ENCODE results near the gene POLR2B.
"Not testable (repeated sequence)": the region's sequence is repeated elsewhere in the genome, so short reads cannot be mapped to it uniquely, and the experiment has no call there.

Gene POLR2B

GRCh38 chr4:56978750-56979303, at the start of gene POLR2B:
TSS of gene POLR2B (plus strand) at chr4:56978896. CDS start at chr4:56978986, 90 bp downstream.
- no peaks in the 10 kb centered on the region for H3K27me3 Mint-ChIP-seq (ENCODE audit: low read depth)
- peaks cover 48% of the 10 kb centered on the region for H3K4me1 Mint-ChIP-seq (ENCODE audit: low read depth)
- H3K27ac Mint-ChIP-seq, result peak within 1 kb of the TSS; percentile 100
- peak within 1 kb of the TSS; percentile 100 for H3K4me3 Mint-ChIP-seq
- H3K36me3 Mint-ChIP-seq (ENCODE audit: low read depth), result peaks cover 31% of the 10 kb centered on the region
- H3K9me3 Mint-ChIP-seq, result peaks cover 3% of the 10 kb centered on the region

GRCh38 chr4:56930638-56931037, 48.1 kb upstream of the POLR2B start:
- H3K36me3 Mint-ChIP-seq (ENCODE audit: low read depth), result peaks cover 37% of the 10 kb centered on the region
- no peaks in the 10 kb centered on the region for H3K27me3 Mint-ChIP-seq (ENCODE audit: low read depth)
- peaks cover 18% of the 10 kb centered on the region for H3K4me1 Mint-ChIP-seq (ENCODE audit: low read depth)
- no peak overlapping the region for H3K27ac Mint-ChIP-seq
- H3K4me3 Mint-ChIP-seq, result no peak overlapping the region
- no peaks in the 10 kb centered on the region for H3K9me3 Mint-ChIP-seq

- H3K27ac Mint-ChIP-seq, result peak overlapping the region; percentile 6
- peaks cover 18% of the 10 kb centered on the region for H3K4me1 Mint-ChIP-seq (ENCODE audit: low read depth)
- H3K4me3 Mint-ChIP-seq, result no peak overlapping the region
- no peaks in the 10 kb centered on the region for H3K9me3 Mint-ChIP-seq
- H3K27me3 Mint-ChIP-seq (ENCODE audit: low read depth), result no peaks in the 10 kb centered on the region
- H3K36me3 Mint-ChIP-seq (ENCODE audit: low read depth), result peaks cover 38% of the 10 kb centered on the region
These were observed 46.8 kb upstream of the POLR2B start for GRCh38 chr4:56931924-56932323.

GRCh38 chr4:56937262-56937661, 41.4 kb upstream of the POLR2B start:
- H3K4me3 Mint-ChIP-seq, result no peak overlapping the region
- peaks cover 23% of the 10 kb centered on the region for H3K36me3 Mint-ChIP-seq (ENCODE audit: low read depth)
- H3K4me1 Mint-ChIP-seq (ENCODE audit: low read depth), result peaks cover 7% of the 10 kb centered on the region
- H3K27me3 Mint-ChIP-seq (ENCODE audit: low read depth), result no peaks in the 10 kb centered on the region
- H3K27ac Mint-ChIP-seq, result no peak overlapping the region
- H3K9me3 Mint-ChIP-seq, result no peaks in the 10 kb centered on the region

GRCh38 chr4:56939826-56940225, 38.9 kb upstream of the POLR2B start:
- H3K36me3 Mint-ChIP-seq (ENCODE audit: low read depth), result peaks cover 17% of the 10 kb centered on the region
- not testable (repeated sequence) for H3K9me3 Mint-ChIP-seq; H3K4me1 Mint-ChIP-seq (ENCODE audit: low read depth); H3K27ac Mint-ChIP-seq; H3K4me3 Mint-ChIP-seq; H3K27me3 Mint-ChIP-seq (ENCODE audit: low read depth)

GRCh38 chr4:56940403-56940802, 38.3 kb upstream of the POLR2B start:
- peaks cover 17% of the 10 kb centered on the region for H3K36me3 Mint-ChIP-seq (ENCODE audit: low read depth)
- H3K27me3 Mint-ChIP-seq (ENCODE audit: low read depth), result no peaks in the 10 kb centered on the region
- peaks cover 2% of the 10 kb centered on the region for H3K4me1 Mint-ChIP-seq (ENCODE audit: low read depth)
- H3K27ac Mint-ChIP-seq, result no peak overlapping the region
- no peaks in the 10 kb centered on the region for H3K9me3 Mint-ChIP-seq
- no peak overlapping the region for H3K4me3 Mint-ChIP-seq

- no peak overlapping the region for H3K27ac Mint-ChIP-seq
- peaks cover 2% of the 10 kb centered on the region for H3K4me1 Mint-ChIP-seq (ENCODE audit: low read depth)
- H3K4me3 Mint-ChIP-seq, result no peak overlapping the region
- H3K27me3 Mint-ChIP-seq (ENCODE audit: low read depth), result no peaks in the 10 kb centered on the region
- H3K36me3 Mint-ChIP-seq (ENCODE audit: low read depth), result peaks cover 17% of the 10 kb centered on the region
- no peaks in the 10 kb centered on the region for H3K9me3 Mint-ChIP-seq
These were observed 37.7 kb upstream of the POLR2B start for GRCh38 chr4:56940971-56941370.

- Mint-ChIP-seq H3K36me3 (ENCODE audit: low read depth) (peaks cover 17% of the 10 kb centered on the region), H3K27ac (no peak overlapping the region), H3K9me3 (no peaks in the 10 kb centered on the region), H3K4me1 (ENCODE audit: low read depth) (peaks cover 2% of the 10 kb centered on the region), H3K27me3 (ENCODE audit: low read depth) (no peaks in the 10 kb centered on the region), H3K4me3 (no peak overlapping the region)
These were observed 37.3 kb upstream of the POLR2B start for GRCh38 chr4:56941403-56941802.

GRCh38 chr4:56953680-56954520, 24.8 kb upstream of the POLR2B start:
- no peak overlapping the region for H3K4me3 Mint-ChIP-seq
- H3K9me3 Mint-ChIP-seq, result no peaks in the 10 kb centered on the region
- no peaks in the 10 kb centered on the region for H3K27me3 Mint-ChIP-seq (ENCODE audit: low read depth)
- peaks cover 3% of the 10 kb centered on the region for H3K4me1 Mint-ChIP-seq (ENCODE audit: low read depth)
- H3K36me3 Mint-ChIP-seq (ENCODE audit: low read depth), result no peaks in the 10 kb centered on the region
- H3K27ac Mint-ChIP-seq, result no peak overlapping the region

- Mint-ChIP-seq H3K9me3 (no peaks in the 10 kb centered on the region), H3K27me3 (ENCODE audit: low read depth) (no peaks in the 10 kb centered on the region), H3K4me1 (ENCODE audit: low read depth) (peaks cover 1% of the 10 kb centered on the region), H3K4me3 (no peak overlapping the region), H3K36me3 (ENCODE audit: low read depth) (peaks cover 5% of the 10 kb centered on the region), H3K27ac (no peak overlapping the region)
These were observed 20.6 kb upstream of the POLR2B start for GRCh38 chr4:56958111-56958517.

GRCh38 chr4:56959100-56959499, 19.6 kb upstream of the POLR2B start:
- no peaks in the 10 kb centered on the region for H3K27me3 Mint-ChIP-seq (ENCODE audit: low read depth)
- no peak overlapping the region for H3K27ac Mint-ChIP-seq
- H3K36me3 Mint-ChIP-seq (ENCODE audit: low read depth), result peaks cover 5% of the 10 kb centered on the region
- H3K4me3 Mint-ChIP-seq, result no peak overlapping the region
- no peaks in the 10 kb centered on the region for H3K9me3 Mint-ChIP-seq
- H3K4me1 Mint-ChIP-seq (ENCODE audit: low read depth), result peaks cover 1% of the 10 kb centered on the region

- H3K27me3 Mint-ChIP-seq (ENCODE audit: low read depth), result no peaks in the 10 kb centered on the region
- peaks cover 15% of the 10 kb centered on the region for H3K36me3 Mint-ChIP-seq (ENCODE audit: low read depth)
- no peaks in the 10 kb centered on the region for H3K9me3 Mint-ChIP-seq
- peaks cover 1% of the 10 kb centered on the region for H3K4me1 Mint-ChIP-seq (ENCODE audit: low read depth)
- no peak overlapping the region for H3K4me3 Mint-ChIP-seq
- H3K27ac Mint-ChIP-seq, result no peak overlapping the region
These were observed 17.6 kb upstream of the POLR2B start for GRCh38 chr4:56961107-56961500.

GRCh38 chr4:56971383-56971782, 7.3 kb upstream of the POLR2B start:
- H3K36me3 Mint-ChIP-seq (ENCODE audit: low read depth), result peaks cover 54% of the 10 kb centered on the region
- no peaks in the 10 kb centered on the region for H3K27me3 Mint-ChIP-seq (ENCODE audit: low read depth)
- H3K9me3 Mint-ChIP-seq, result peaks cover 12% of the 10 kb centered on the region
- H3K4me3 Mint-ChIP-seq, result no peak overlapping the region
- H3K4me1 Mint-ChIP-seq (ENCODE audit: low read depth), result peaks cover 31% of the 10 kb centered on the region
- H3K27ac Mint-ChIP-seq, result no peak overlapping the region

- Mint-ChIP-seq H3K36me3 (ENCODE audit: low read depth) (peaks cover 50% of the 10 kb centered on the region), H3K27ac (no peak overlapping the region), H3K4me3 (no peak overlapping the region), H3K9me3 (peaks cover 12% of the 10 kb centered on the region), H3K4me1 (ENCODE audit: low read depth) (peaks cover 28% of the 10 kb centered on the region), H3K27me3 (ENCODE audit: low read depth) (no peaks in the 10 kb centered on the region)
These were observed 6.3 kb upstream of the POLR2B start for GRCh38 chr4:56972389-56972788.

GRCh38 chr4:56972809-56973208, 5.9 kb upstream of the POLR2B start:
- H3K27me3 Mint-ChIP-seq (ENCODE audit: low read depth), result no peaks in the 10 kb centered on the region
- peaks cover 12% of the 10 kb centered on the region for H3K9me3 Mint-ChIP-seq
- no peak overlapping the region for H3K27ac Mint-ChIP-seq
- peaks cover 30% of the 10 kb centered on the region for H3K4me1 Mint-ChIP-seq (ENCODE audit: low read depth)
- H3K36me3 Mint-ChIP-seq (ENCODE audit: low read depth), result peaks cover 52% of the 10 kb centered on the region
- no peak overlapping the region for H3K4me3 Mint-ChIP-seq
